GM18505 (cell line): Measurements from ENCODE around the gene SPCS3.
"Not testable (repeated sequence)": the region's sequence is repeated elsewhere in the genome, so short reads cannot be mapped to it uniquely, and the experiment has no call there.

Experiments used
- ATAC-seq: cut with Tn5 transposase; IDR thresholded peaks from one replicate; pipeline ENCODE4 v1.9.1; 2021; ENCODE audit not compliant: unreplicated experiment
- POLR2A ChIP-seq: IDR thresholded peaks from 4 replicates; pipeline ENCODE4 v1.6.1; 2011; ENCODE audit warnings: borderline replicate concordance; ENCODE audit not compliant: insufficient read depth, insufficient read length; ENCODE audit errors: extremely low read depth

The SPCS3 gene

DNA sequence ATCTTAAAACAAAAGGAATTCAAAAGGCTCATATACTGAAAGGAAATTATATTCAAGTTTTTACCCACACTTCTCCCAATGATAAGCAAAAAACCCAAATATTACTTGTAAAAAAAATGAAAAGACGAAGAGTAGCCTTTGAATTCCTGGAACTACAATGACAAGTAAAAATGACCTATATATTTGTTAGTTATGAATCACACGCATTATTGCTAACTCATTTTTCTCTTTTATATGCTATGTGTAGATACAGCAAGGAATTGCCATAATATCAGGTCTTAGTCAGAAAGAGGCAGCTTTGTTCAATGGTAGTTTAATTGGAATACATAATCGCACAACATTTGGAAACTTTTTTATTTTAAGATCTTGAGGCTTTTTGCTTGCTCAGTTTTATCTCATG lies 28.0 kb upstream of the SPCS3 start:
- no peak for TF ChIP-seq POLR2A
- ATAC-seq: no peak

- ATAC-seq: no peak
- no peak for TF ChIP-seq POLR2A
Measured at GRCh38 chr4:176292920-176293319, 26.8 kb upstream of the SPCS3 start.

GRCh38 chr4:176293660-176294059 lies 26.1 kb upstream of the SPCS3 start:
- no peak for ATAC-seq
- no peak for TF ChIP-seq POLR2A

GRCh38 chr4:176295907-176296306 lies 23.9 kb upstream of the SPCS3 start:
- ATAC-seq: not testable (repeated sequence)

DNA sequence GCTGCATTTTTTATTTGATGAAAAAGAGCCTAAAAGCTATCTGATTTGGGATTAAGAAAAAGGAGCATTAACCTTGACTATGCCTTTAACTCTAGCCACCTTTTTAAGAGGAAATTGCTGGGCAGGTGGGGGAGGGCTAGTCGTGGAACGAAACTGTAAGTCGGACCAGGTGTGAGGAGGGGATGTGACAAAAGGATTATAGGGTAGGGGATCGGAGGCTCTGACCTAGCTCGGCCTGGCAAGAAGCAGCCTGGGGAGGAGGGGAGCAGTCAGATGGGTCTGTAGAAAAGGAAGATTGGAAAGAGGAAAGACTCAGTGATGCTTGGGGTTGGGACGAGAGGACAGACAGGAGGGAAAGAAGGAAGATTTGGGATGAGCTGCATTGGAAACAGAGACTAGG lies 21.1 kb upstream of the SPCS3 start:
- ATAC-seq: no peak

GRCh38 chr4:176300036-176300435 lies 19.7 kb upstream of the SPCS3 start:
- TF ChIP-seq POLR2A: no peak
- ATAC-seq: no peak

More for the DNA sequence above, 21.1 kb upstream of the SPCS3 start:
- no peak for TF ChIP-seq POLR2A

GRCh38 chr4:176300565-176300964 lies 19.2 kb upstream of the SPCS3 start:
- ATAC-seq: no peak

DNA sequence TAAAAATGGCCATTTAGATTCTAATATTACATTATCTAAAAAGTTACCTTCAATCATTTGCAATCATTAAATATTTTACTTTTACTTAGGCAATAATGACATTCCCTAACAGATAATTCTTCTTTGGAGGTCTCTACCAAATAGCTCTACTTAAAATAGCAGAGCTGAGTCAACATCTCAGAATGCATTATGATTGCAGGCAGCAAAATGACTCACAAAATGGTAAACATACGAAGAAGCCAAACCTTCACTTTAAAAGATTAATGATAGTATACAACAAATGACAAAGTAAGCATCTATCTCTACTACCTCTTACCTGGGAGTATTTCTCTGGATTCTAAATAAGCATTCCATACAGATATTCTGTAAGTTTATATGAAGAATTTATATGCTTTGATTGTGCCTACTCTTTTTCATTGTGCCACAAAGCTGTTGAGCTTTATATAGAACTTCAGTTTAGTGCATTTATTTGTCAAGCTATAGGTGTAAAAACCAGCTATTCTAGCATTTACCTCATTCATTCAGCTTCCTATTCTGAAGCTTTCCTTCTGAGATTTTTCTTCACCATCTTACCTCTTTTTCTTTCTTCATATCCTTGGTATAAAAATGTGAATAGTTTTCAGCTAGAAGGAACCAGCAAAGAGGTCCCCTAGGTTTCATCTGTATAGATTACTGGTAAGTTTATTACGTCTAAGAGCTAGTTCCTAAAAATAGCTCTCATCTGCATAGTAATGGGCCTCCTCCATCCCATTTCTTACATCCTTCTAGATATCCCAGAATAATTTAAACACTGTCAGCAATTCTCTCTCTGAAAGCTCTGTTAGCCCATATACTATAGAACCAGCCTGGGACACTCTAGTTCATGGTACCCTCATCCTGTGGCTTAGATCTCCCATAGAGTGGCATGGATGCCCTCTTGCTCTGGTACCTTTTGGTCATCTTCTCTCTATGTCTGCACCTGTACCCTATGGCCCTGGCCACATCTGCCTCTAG lies 17.2 kb upstream of the SPCS3 start:
- ATAC-seq: no peak
- no peak for TF ChIP-seq POLR2A

More at GRCh38 chr4:176300565-176300964, 19.2 kb upstream of the SPCS3 start:
- no peak for TF ChIP-seq POLR2A

DNA sequence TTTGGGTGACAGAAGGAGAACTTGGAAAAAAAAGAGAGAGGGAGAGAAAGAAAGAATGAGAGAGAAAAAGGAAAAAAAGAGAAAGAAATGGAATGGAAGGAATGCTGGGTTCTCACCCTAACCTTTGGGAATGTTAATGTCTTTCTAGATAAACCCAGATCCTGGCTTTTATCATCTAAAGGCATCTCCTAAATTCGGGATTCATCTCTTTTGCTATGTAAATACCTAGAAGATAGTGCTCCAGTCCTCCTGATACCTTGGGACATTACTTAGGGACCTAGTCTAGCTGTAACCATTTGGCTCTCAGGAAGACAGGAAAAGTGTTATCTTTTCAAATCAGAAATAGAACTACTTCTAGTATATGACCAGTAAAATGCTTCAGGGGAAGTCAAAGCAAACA lies 15.8 kb upstream of the SPCS3 start:
- TF ChIP-seq POLR2A: no peak
- no peak for ATAC-seq

DNA sequence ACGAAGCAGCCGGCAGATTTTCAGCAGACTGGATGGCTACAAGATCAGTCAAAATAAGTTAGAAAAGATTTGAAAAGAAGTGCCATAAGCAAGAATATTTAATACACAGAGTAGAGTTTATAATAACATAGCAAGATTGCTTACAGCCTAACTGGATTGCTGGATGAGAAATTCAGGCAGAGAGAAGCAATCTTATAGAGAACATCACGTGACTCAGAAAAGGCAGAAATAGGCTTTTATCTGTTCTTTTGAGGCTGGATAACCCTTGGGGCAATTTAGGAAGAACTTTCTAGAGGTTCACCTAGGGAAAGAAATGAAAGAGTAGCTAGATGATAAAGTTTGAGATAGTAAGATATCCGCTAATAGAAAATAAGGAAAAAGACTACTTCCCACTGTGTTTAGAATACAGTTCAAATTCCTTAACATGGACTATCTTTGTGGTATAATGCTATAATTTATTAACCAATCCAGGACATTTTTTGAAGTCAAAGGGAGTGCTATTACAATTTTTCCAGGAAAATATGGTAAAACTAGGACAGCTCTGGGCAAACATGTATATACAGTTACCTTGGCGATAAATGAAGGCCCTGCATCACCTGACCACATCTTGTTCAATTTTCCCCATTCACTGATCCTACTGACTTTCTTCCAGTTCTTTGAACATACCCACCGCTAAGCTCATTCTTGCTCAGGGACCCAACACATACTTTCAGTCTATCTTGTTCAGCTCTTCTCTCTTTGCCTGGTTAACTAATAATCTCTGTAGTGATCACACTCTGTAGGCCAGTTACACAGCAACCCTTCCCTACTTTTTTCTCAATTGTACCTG lies 12.7 kb upstream of the SPCS3 start:
- ATAC-seq: no peak
- TF ChIP-seq POLR2A: no peak

- no peak for TF ChIP-seq POLR2A
- no peak for ATAC-seq
Measured at GRCh38 chr4:176307666-176307930, 12.2 kb upstream of the SPCS3 start.

GRCh38 chr4:176308441-176308840 lies 11.3 kb upstream of the SPCS3 start:
- ATAC-seq: peak; percentile 36
- no peak for TF ChIP-seq POLR2A

DNA sequence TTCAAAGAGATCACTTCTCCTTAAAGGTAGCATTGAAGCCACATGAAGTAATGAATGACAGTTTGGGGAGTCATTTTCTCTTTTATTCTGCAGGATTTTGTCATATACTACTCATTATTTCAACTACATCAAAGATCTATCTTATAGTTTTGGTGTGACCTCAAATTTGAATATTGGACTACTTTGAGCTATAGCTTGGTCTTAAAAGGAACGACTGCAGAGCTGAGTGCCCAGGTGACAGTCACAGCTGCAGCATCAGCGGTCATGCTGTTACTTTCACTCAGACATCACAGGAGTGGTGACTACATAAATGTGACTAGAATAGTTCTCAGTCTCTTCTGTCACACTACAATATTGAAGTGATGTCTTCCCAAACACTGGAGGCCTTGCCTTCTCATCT lies 10.7 kb upstream of the SPCS3 start:
- ATAC-seq: peak; percentile 99
- no peak for TF ChIP-seq POLR2A

DNA sequence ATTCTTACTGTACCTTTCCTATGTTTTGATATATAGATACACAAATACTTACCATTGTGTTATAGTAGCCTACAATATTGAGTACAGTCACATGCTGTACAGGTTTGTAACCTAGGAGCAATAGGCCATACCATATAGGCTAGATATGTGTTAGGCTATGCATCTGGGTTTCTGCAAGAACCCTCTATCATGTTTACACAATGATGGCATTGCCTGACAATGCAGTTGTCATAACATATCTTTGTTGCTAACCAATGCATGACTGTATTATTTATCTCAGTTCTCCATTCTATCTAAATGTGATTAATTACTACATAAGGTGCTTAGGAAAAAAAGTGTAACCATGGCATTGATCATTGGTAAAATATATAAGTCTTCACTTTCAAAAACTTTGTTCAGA lies 10.0 kb upstream of the SPCS3 start:
- TF ChIP-seq POLR2A: no peak
- ATAC-seq: no peak
